ENCODE data around the gene JADE2.

- TF ChIP-seq EZH2phosphoT487 (IDR thresholded peaks at IDR 0.05; ENCODE audit: borderline replicate concordance) = no peak
- TF ChIP-seq CTCF (IDR thresholded peaks at IDR 0.05 in 2 of 3, conservative IDR thresholded peaks at IDR 0.05 in 1 of 3; ENCODE audit: borderline replicate concordance in 1 of 3, insufficient read depth in 1 of 3, low read depth in 2 of 3, low read length in 2 of 3) = no peak
Observed at GRCh38 chr5:134510970-134511795, 14.3 kb upstream of the JADE2 start.
